Transverse colon (tissue), 4 donors: ENCODE data around the gene MAMDC4. TPM values are rescaled to one million over a fixed set of nuclear protein-coding genes. Genes with fewer than 3 reads are reported as not detected.
"Not testable (repeated sequence)": the region's sequence is repeated elsewhere in the genome, so short reads cannot be mapped to it uniquely, and the experiment has no call there.

Experiments used
- DNase-seq: peaks from one replicate; pipeline ENCODE4 v3.0.0-alpha.2; 2019
- H3K27ac ChIP-seq, 4 donors: fragments of 200-600 bp; sonication (generic); 2 replicates each; pipeline ENCODE4 v1.5.1; 2016 to 2018; ENCODE audit warnings: inconsistent platforms in 4 of 4
- H3K27me3 ChIP-seq: fragments of 200-600 bp; sonication (generic); 2 replicates; pipeline ENCODE4 v1.5.1; 2017; ENCODE audit warnings: inconsistent platforms
- H3K36me3 ChIP-seq, 4 donors: fragments of 200-600 bp; sonication (generic); 2 replicates each; pipeline ENCODE4 v1.5.1; 2017 to 2019; ENCODE audit warnings: inconsistent platforms in 4 of 4
- H3K4me1 ChIP-seq, 4 donors: fragments of 200-600 bp; sonication (generic); 2 replicates each; pipeline ENCODE4 v1.5.1; 2017 to 2020; ENCODE audit warnings: inconsistent platforms in 4 of 4
- H3K4me3 ChIP-seq, 4 donors: fragments of 200-600 bp; sonication (generic); 1 replicate in 1 of 4; 2 replicates in 3 of 4; pipeline versions ENCODE4 v1.5.1 to v1.6.1; 2017 to 2019; ENCODE audit warnings: inconsistent platforms in 4 of 4
- H3K9me3 ChIP-seq, 2 donors: fragments of 200-600 bp; sonication (generic); 2 replicates each; pipeline ENCODE4 v1.5.1; 2017 to 2019; ENCODE audit warnings: inconsistent platforms in 2 of 2
- EP300 ChIP-seq: sonication (generic); formaldehyde crosslinking; IDR thresholded peaks from one replicate; pipeline ENCODE4 v1.6.1; 2017; ENCODE audit warnings: antibody characterized with exemption, low read depth
- POLR2A ChIP-seq: fragments of 450-650 bp; IDR thresholded peaks from one replicate; pipeline ENCODE4 v1.6.1; 2016; ENCODE audit warnings: antibody characterized with exemption, mild to moderate bottlenecking, moderate library complexity
- POLR2AphosphoS5 ChIP-seq, 3 donors: sonication (generic); formaldehyde crosslinking; IDR thresholded peaks; one replicate each; pipeline ENCODE4 v1.6.1; 2016; ENCODE audit warnings: antibody characterized with exemption in 3 of 3
- WGBS, 2 donors: methylation state at CpG; one replicate each; pipeline ENCODE4 v1.1.5; 2018; ENCODE audit warnings: low coverage in 1 of 2; 5-methylcytosine and 5-hydroxymethylcytosine counted together
- in situ Hi-C, 4 donors: fragments of 200-750 bp; cut with MboI; loops; one replicate each; pipeline versions ENCODE4 v1.15.0 to v1.15.1; 2017; ENCODE audit warnings: low sequenced_read_pairs in 3 of 4, low pct_ligation_motif_present in 1 of 4, low pct_unique_long_range_greater_than_20kb in 1 of 4
- intact Hi-C: fragments of 100-400 bp; cut with DNase I; formaldehyde crosslinking; loops from one replicate; pipeline ENCODE4 v1.15.1; 2023; ENCODE audit warnings: low total_unique reads
- total RNA-seq, 4 donors: library from RNA; depleted of rRNA; stranded (reverse); fragments of >200 nt; gene quantifications; one replicate each; pipeline ENCODE4 v1.1.0, GENCODE V29; 2016
- TF ChIP-seq, protein P1 (sequence below), 5 experiments: fragments of 200-600 bp in 3 of 5; fragments of 450-650 bp in 2 of 5; sonication (generic) in 3 of 5; IDR thresholded peaks; 1 replicate in 2 of 5; 2 replicates in 3 of 5; pipeline ENCODE4 v1.5.1; 2016 to 2017; ENCODE audit warnings: antibody characterized with exemption in 5 of 5, inconsistent platforms in 3 of 5, mild to moderate bottlenecking in 2 of 5, moderate library complexity in 1 of 5

The MAMDC4 gene
- total RNA-seq, 4 donors from 2014 or later: 11.4 to 52.5 (median 23.2) TPM

- Histone ChIP-seq H3K9me3 (no peaks in the 10 kb centered on the region), H3K4me1 (peaks cover 7 to 31% (median 20%) of the 10 kb centered on the region in 4 donors), H3K36me3 (peaks cover 0 to 8% (median 3%) of the 10 kb centered on the region in 4 donors), H3K4me3 (no peak overlapping the region), H3K27me3 (no peaks in the 10 kb centered on the region), H3K27ac (no peak overlapping the region)
- WGBS, 2 donors: 97 to 98% methylated on average over 9 to 18 of the region's 18 CpGs
- intact Hi-C loops: loop anchor here (10.0 kb wide), 1 partner anchor 77 kb away; the partner anchor contains the start of genes C8G and FBXW5
- DNase-seq: no peak
- in situ Hi-C loops: no loop called here
- TF ChIP-seq EP300: no peak
- no peak for TF ChIP-seq POLR2AphosphoS5 (IDR thresholded peaks at IDR 0.05)
- no peak for TF ChIP-seq POLR2A
- TF ChIP-seq, protein P1, sequence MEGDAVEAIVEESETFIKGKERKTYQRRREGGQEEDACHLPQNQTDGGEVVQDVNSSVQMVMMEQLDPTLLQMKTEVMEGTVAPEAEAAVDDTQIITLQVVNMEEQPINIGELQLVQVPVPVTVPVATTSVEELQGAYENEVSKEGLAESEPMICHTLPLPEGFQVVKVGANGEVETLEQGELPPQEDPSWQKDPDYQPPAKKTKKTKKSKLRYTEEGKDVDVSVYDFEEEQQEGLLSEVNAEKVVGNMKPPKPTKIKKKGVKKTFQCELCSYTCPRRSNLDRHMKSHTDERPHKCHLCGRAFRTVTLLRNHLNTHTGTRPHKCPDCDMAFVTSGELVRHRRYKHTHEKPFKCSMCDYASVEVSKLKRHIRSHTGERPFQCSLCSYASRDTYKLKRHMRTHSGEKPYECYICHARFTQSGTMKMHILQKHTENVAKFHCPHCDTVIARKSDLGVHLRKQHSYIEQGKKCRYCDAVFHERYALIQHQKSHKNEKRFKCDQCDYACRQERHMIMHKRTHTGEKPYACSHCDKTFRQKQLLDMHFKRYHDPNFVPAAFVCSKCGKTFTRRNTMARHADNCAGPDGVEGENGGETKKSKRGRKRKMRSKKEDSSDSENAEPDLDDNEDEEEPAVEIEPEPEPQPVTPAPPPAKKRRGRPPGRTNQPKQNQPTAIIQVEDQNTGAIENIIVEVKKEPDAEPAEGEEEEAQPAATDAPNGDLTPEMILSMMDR (IDR thresholded peaks at IDR 0.05): no peak
These were observed 15.8 kb downstream of the MAMDC4 start for GRCh38 chr9:136867917-136868316.

DNA sequence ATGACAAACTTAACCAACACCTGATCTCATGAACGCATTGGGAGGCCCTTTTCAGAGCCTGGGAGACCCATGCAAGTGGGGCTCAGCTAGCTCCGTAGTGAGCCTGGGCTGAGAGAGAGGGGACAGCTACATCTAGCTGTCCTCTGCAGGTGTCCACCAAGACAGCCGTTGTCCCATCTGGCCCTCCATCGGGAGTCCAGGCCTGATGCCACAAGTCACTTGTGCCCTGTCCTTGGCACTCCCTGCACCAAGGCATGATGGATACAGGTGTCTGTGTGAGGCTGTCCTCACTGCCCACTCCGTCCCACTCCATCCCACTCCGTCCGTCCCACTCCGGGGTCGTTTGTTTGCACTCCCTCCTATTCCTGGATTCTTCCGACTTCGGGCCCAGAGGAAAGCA lies 16.5 kb downstream of the MAMDC4 start:
- 89% methylated on average over 11 of the region's 11 CpGs; no CpG with 5 or more reads in 1 of the 2 donors for WGBS, 2 donors
- Histone ChIP-seq H3K27me3 (no peaks in the 10 kb centered on the region), H3K9me3 (no peaks in the 10 kb centered on the region), H3K27ac (no peak overlapping the region), H3K4me3 (no peak overlapping the region), H3K36me3 (peaks cover 0 to under 1% (median 0%) of the 10 kb centered on the region in 4 donors), H3K4me1 (peaks cover 7 to 29% (median 20%) of the 10 kb centered on the region in 4 donors)
- DNase-seq: no peak
- TF ChIP-seq POLR2A (no peak), EP300 (no peak), POLR2AphosphoS5 (IDR thresholded peaks at IDR 0.05) (no peak)
- TF ChIP-seq, protein P1 (IDR thresholded peaks at IDR 0.05): no peak
- in situ Hi-C loops (no loop called here), intact Hi-C loops (loop anchor here (10.0 kb wide), 1 partner anchor 76 kb away; the partner anchor contains the start of genes C8G and FBXW5)

- H3K27ac ChIP-seq, DNase-seq, in situ Hi-C loops, H3K4me3 ChIP-seq, H3K27me3 ChIP-seq, H3K36me3 ChIP-seq, H3K9me3 ChIP-seq: not testable (repeated sequence)
- WGBS, 2 donors: 86 to 90% methylated on average over 1 to 2 of the region's 2 CpGs
- intact Hi-C loops: loop anchor here (10.0 kb wide), 1 partner anchor 75 kb away; the partner anchor contains the start of genes C8G and FBXW5
- H3K4me1 ChIP-seq: peaks cover 0 to 19% (median 16%) of the 10 kb centered on the region in 4 donors
These were observed 17.5 kb downstream of the MAMDC4 start for GRCh38 chr9:136869611-136870010.

DNA sequence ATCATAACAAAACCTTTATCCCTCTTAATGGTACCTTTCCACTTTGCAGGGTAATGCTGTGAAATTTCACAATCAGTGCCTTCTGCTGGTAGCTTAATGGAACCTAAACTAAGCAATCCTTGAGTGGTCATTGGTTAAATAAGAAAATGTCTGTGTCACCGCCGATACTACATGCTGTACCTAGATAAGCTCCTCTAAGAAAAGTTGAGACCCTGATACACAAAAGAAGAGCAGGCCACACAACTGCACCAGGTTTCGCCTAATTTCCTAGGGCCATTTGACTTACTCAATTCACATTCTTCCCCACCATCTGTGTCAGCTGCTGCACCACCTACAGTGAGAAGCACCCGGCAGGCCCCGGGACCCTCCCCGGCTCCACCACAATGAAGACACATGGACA lies 23.0 kb downstream of the MAMDC4 start:
- H3K27me3 ChIP-seq: no peaks in the 10 kb centered on the region
- H3K36me3 ChIP-seq: no peaks in the 10 kb centered on the region
- H3K9me3 ChIP-seq: no peaks in the 10 kb centered on the region
- no peak overlapping the region for H3K4me3 ChIP-seq
- 93 to 95% methylated on average over 3 to 6 of the region's 6 CpGs for WGBS, 2 donors
- TF ChIP-seq EP300 (no peak), POLR2AphosphoS5 (IDR thresholded peaks at IDR 0.05) (no peak), POLR2A (no peak)
- TF ChIP-seq, protein P1 (IDR thresholded peaks at IDR 0.05): no peak
- H3K4me1 ChIP-seq: no peaks in the 10 kb centered on the region
- in situ Hi-C loops: no loop called here
- DNase-seq: no peak
- no peak overlapping the region for H3K27ac ChIP-seq
- intact Hi-C loops: no loop called here

GRCh38 chr9:136876476-136876875 lies 24.3 kb downstream of the MAMDC4 start:
- Histone ChIP-seq H3K9me3 (no peaks in the 10 kb centered on the region), H3K36me3 (no peaks in the 10 kb centered on the region), H3K4me3 (no peak overlapping the region), H3K27ac (no peak overlapping the region), H3K4me1 (peaks cover 0 to 4% (median 1%) of the 10 kb centered on the region in 4 donors), H3K27me3 (no peaks in the 10 kb centered on the region)
- in situ Hi-C loops (no loop called here), intact Hi-C loops (no loop called here)
- WGBS, 2 donors: 79 to 100% methylated on average over 1 to 5 of the region's 5 CpGs
- TF ChIP-seq, protein P1 (IDR thresholded peaks at IDR 0.05): no peak
- TF ChIP-seq EP300 (no peak), POLR2AphosphoS5 (IDR thresholded peaks at IDR 0.05) (no peak), POLR2A (no peak)
- DNase-seq: no peak
